Spleen (tissue), 3 donors: ENCODE measurements around the gene PARD6A.

Experiments
- POLR2A ChIP-seq, 3 donors: fragments of 450-650 bp; IDR thresholded peaks; one replicate each; pipeline ENCODE4 v1.5.1; 2017; ENCODE audit warnings: antibody characterized with exemption in 3 of 3, mild to moderate bottlenecking in 1 of 3
- POLR2AphosphoS5 ChIP-seq, 3 donors: sonication (generic); formaldehyde crosslinking; IDR thresholded peaks; one replicate each; pipeline ENCODE4 v1.5.1; 2017; ENCODE audit warnings: antibody characterized with exemption in 3 of 3

DNA sequence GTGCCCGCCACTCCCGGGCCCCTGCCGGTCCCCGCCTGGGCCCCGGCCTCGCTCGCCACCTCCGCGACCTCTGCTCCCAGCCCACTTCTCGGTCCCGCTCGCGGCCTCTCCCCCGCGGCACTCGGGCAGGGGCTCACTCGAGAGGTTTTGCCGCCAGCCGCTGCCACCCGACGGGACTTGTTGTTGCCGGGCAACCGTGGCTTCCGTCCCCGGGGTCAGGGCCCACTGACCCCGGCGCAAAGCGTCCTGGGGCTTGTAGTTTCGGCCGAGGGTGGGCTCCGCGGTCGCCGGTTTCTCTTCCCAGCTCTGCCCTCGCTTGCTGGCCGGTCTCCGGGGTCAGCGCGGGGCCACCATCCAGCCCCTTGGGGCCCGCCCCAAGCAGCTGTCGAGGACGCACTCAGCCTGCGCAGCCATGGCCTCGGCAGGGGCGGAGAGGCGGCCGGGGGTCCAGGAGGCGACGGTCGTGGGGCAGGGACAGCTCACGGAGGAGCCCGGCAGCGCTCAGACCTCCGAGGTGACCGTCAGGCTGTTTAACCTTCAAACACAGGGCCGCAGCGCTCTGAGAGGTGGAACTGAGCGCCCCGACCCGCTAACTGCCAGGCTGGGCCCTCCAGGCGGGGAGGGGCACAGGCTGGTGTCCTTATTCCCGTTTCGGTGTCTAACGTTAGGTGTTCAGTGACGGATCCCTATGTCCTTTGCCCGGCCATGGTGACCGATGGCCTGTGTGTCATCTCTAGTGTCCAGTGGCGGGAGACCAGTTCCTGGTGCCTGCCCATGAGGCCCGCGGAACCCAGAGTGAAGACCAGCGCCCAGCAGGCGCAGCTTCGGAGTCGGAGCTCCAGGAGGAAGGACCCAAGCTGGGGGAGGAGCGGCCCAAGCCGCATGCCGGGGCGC lies 6.0 kb downstream of the PARD6A start, which contains the start of the genes C16orf86 and ENKD1:
- TF ChIP-seq POLR2AphosphoS5 (IDR thresholded peaks at IDR 0.05): peak; percentile 76 to 89 (median 83)
- TF ChIP-seq POLR2A (IDR thresholded peaks at IDR 0.05): peak in 1 of 3 donors; percentile 47
